Muscle of leg (tissue), 11 donors: ENCODE results near the gene TMX2. TPM values are rescaled to one million over a fixed set of nuclear protein-coding genes. Genes with fewer than 3 reads are reported as not detected.
"Not testable (repeated sequence)": the region's sequence is repeated elsewhere in the genome, so short reads cannot be mapped to it uniquely, and the experiment has no call there.

Experiments
- DNase-seq: peaks from one replicate; pipeline ENCODE4 v3.0.0; 2013
- H3K27ac ChIP-seq: one replicate; pipeline ENCODE4 v1.5.1; 2013; ENCODE audit warnings: mild to moderate bottlenecking, low read length, control low read depth
- H3K27me3 ChIP-seq: one replicate; pipeline ENCODE4 v1.6.1; 2013; ENCODE audit warnings: low read length; ENCODE audit not compliant: control insufficient read depth, insufficient read depth
- H3K36me3 ChIP-seq: one replicate; pipeline ENCODE4 v1.6.1; 2013; ENCODE audit warnings: low read length; ENCODE audit not compliant: control insufficient read depth, insufficient read depth
- H3K4me1 ChIP-seq: one replicate; pipeline ENCODE4 v1.6.1; 2013; ENCODE audit warnings: low read length; ENCODE audit not compliant: control insufficient read depth, insufficient read depth
- H3K4me3 ChIP-seq: one replicate; pipeline ENCODE4 v1.5.1; 2013; ENCODE audit warnings: low read length, control low read depth
- H3K9me3 ChIP-seq: replicated peaks from 2 replicates; pipeline ENCODE4 v1.6.1; 2013; ENCODE audit warnings: low read depth, low read length; ENCODE audit not compliant: control insufficient read depth
- WGBS: methylation state at CpG from one replicate; pipeline ENCODE4 v1.1.5; 2013; ENCODE audit warnings: missing lambda C conversion rate; ENCODE audit not compliant: insufficient coverage; 5-methylcytosine and 5-hydroxymethylcytosine counted together
- polyA plus RNA-seq, 8 donors: library from polyadenylated mRNA; unstranded; fragments of 120-200 nt; gene quantifications; one replicate each; pipeline versions ENCODE4 v1.2.1 to v1.2.3, GENCODE V29; 2013; ENCODE audit warnings: inconsistent platforms in 1 of 8, low replicate concordance in 1 of 8; ENCODE audit not compliant: insufficient read length in 8 of 8, insufficient read depth in 1 of 8
- total RNA-seq: library from RNA; stranded (reverse); fragments of 120-200 nt; gene quantifications from one replicate; pipeline ENCODE4 v1.2.4, GENCODE V29; 2013

The TMX2 gene
- total and polyA plus RNA-seq, 9 donors = 45.8 to 55.3 (median 53.7) TPM

DNA sequence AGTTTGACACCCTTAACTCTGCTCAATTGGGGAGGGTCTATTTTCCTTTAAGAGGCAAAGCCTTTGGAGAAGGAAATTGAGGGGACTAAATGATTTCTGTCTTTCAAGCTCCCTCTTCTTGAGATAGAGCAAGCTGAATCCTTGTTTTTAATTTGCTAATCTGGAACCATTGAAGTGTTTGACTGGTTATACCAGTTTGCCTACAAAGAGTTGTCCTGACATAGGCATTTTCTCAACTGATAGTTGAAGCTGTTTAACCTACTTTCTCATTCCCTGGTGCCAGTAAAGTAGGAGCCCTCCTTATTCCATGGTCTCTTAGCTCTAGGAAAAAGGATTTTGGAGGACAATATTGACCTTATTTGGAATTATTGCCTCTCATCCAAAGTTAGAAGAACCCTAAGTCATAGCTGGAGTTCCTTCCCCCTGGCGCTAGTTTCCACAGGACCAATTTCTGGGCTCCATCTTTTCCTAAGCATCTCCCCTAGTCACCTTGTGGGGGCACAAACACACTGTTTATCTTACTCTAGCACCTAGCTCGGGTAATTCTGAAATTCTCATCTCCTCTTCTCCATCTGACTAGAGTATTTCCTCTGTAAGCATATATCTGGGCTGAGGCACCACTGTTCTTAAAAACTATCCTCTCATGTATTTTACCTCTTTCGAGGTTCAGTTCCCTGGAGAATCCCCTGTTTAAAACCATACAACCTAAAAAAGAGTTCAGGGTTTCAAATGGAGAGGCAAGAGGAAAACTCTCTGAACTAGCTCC, 37.0 kb upstream of the TMX2 start:
- Histone ChIP-seq H3K4me3 (no peak overlapping the region), H3K36me3 (peaks cover 38% of the 10 kb centered on the region), H3K4me1 (no peaks in the 10 kb centered on the region), H3K9me3 (no peaks in the 10 kb centered on the region), H3K27ac (no peak overlapping the region), H3K27me3 (no peaks in the 10 kb centered on the region)
- no peak for DNase-seq
- 86% methylated on average over 2 of the region's 3 CpGs for WGBS

DNA sequence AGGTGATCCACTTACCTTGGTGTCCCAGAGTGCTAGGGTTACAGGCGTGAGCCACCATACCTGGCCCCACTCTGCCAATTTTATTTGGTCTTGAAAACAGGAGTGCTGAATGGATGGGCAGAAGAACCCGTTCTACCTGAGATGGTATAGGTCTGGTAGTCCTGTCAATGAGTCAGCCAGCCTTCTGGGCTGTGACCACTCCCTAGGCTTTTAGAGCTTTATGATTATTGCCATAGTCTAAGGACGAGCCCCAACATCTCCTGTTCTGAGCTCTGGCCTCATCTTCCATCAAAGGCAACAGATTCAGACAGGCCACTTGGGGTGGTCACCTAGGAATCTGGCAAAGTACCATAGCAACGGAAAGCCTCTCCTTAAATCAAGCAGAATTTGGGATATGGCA, 33.0 kb upstream of the TMX2 start:
- WGBS = 75% methylated on average over 2 of the region's 4 CpGs
- no peaks in the 10 kb centered on the region for H3K4me1 ChIP-seq
- H3K36me3 ChIP-seq = peaks cover 41% of the 10 kb centered on the region
- H3K27ac ChIP-seq = no peak overlapping the region
- no peak overlapping the region for H3K4me3 ChIP-seq
- no peaks in the 10 kb centered on the region for H3K27me3 ChIP-seq
- no peak for DNase-seq
- H3K9me3 ChIP-seq = no peaks in the 10 kb centered on the region

DNA sequence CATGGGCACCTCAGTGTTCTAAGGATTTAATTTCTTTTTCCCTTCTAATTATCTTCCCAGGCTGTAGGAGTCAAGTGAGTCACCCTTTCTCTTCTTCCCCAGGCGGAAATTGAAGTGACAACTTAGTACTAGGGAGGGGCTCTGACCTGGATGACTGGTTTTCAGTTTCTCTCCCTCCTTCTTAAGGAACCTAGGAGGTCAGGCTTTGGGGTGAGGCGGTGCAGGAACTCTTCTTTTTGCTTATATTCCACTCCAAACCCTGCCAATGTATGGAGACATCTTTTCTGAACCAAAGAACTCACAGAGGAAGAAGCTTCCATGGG, 31.9 kb upstream of the TMX2 start:
- DNase-seq = no peak
- no peak overlapping the region for H3K27ac ChIP-seq
- WGBS = no CpG with 5 or more reads among the region's 2 CpGs
- H3K4me3 ChIP-seq = no peak overlapping the region
- peaks cover 50% of the 10 kb centered on the region for H3K36me3 ChIP-seq
- no peaks in the 10 kb centered on the region for H3K4me1 ChIP-seq
- no peaks in the 10 kb centered on the region for H3K27me3 ChIP-seq
- H3K9me3 ChIP-seq = no peaks in the 10 kb centered on the region

DNA sequence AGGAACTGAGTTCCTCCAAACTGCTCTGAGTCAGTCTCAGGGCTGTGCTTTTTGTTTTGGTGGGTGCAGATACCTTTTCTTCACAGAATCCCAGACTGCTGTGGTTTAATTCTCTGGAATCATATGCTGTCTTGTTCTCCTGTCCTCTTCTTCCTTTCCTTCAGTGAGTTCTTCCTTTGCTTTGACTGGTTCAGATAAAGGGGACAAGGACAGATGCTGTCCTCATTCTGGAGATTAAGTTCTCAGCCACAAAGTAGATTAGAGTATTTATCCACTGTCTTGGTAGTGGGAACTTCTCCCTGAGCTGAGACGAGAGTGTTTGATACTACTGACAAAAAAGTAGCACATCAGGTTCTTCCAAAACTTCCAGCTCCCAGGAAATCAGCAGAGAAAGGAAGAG, 31.2 kb upstream of the TMX2 start:
- Histone ChIP-seq H3K36me3 (peaks cover 52% of the 10 kb centered on the region), H3K27me3 (no peaks in the 10 kb centered on the region), H3K9me3 (no peaks in the 10 kb centered on the region), H3K4me3 (no peak overlapping the region), H3K27ac (no peak overlapping the region), H3K4me1 (no peaks in the 10 kb centered on the region)
- 57% methylated on average over 1 of the region's 1 CpG for WGBS
- no peak for DNase-seq

DNA sequence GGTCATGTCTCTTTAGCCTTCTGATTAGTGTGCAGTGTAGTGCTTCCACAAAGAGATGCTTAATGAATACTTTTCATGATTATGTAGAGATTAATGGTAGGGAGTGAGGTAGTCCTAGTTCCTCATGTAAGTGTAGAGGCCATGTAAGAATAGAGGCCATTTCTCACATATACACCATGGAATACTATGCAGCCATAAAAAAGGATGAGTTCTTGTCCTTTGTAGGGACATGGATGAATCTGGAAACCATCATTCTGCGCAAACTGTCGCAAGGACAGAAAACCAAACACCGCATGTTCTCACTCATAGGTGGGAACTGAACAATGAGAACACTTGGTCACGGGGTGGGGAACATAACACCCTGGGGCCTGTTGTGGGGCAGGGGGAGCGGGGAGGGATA, 21.9 kb upstream of the TMX2 start:
- H3K27me3 ChIP-seq, H3K4me1 ChIP-seq, H3K27ac ChIP-seq, H3K9me3 ChIP-seq, H3K4me3 ChIP-seq, DNase-seq: not testable (repeated sequence)
- WGBS = 100% methylated on average over 3 of the region's 5 CpGs
- peaks cover 66% of the 10 kb centered on the region for H3K36me3 ChIP-seq

DNA sequence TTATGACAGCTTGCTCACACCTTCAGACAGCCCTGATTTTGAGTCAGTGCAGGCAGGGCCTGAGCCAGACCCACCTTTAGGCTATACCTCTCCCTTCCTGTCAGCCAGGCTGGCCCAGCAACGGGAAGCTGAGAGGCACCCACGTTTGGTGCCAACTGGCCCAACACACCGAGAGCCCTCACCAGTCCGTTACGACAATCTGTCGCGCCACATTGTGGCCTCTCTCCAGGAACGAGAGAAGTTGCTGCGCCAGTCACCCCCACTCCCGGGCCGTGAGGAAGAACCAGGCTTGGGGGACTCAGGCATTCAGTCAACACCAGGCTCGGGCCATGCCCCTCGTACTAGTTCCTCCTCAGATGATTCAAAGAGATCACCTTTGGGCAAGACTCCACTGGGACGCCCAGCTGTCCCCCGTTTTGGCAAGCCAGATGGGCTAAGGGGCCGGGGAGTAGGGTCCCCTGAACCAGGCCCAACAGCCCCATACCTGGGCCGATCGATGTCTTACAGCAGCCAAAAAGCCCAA, 13.5 kb upstream of the TMX2 start:
- Histone ChIP-seq H3K27me3 (no peaks in the 10 kb centered on the region), H3K9me3 (no peaks in the 10 kb centered on the region), H3K4me1 (no peaks in the 10 kb centered on the region), H3K27ac (no peak overlapping the region), H3K4me3 (no peak overlapping the region), H3K36me3 (peaks cover 70% of the 10 kb centered on the region)
- DNase-seq = no peak
- 88% methylated on average over 16 of the region's 18 CpGs for WGBS

DNA sequence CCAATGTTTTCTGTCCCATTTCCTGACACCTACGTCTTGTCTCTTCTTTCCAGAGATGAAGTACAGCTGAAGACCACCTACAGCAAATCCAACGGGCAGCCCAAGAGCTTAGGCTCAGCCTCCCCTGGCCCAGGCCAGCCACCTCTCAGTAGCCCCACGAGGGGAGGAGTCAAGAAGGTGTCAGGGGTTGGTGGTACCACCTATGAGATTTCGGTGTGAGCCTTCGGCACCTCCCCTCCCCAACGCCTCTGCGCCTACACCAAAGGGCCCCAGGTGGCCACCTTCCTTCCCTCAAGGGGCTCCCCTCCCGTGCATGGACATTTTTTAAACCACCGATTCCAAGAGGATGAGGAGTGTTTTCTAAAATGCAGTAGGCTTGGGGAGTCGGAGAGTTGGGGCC, 12.6 kb upstream of the TMX2 start:
- Histone ChIP-seq H3K36me3 (peaks cover 71% of the 10 kb centered on the region), H3K4me1 (no peaks in the 10 kb centered on the region), H3K9me3 (no peaks in the 10 kb centered on the region), H3K27me3 (no peaks in the 10 kb centered on the region), H3K4me3 (no peak overlapping the region), H3K27ac (no peak overlapping the region)
- DNase-seq = no peak
- 47% methylated on average over 2 of the region's 10 CpGs for WGBS

DNA sequence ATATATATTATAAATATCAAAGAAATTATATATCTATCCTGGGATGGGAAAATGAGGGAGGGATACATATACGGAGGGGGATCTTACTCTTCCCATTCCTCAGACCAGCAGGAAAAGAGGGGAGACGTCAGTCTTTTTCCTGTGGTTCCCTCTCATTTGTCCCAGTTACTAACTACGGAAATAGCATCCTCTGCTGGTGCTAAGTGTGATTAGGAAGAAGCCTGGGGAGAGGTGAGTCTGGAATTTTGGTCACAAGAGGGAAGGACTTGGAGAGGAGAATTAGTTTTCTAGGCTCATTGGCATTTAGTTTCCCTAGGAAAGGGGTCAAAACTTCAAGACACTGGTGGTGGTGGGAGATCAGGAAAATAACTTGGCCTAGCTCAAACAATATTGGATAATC, 12.0 kb upstream of the TMX2 start:
- H3K27ac ChIP-seq = no peak overlapping the region
- no peaks in the 10 kb centered on the region for H3K27me3 ChIP-seq
- no peaks in the 10 kb centered on the region for H3K4me1 ChIP-seq
- H3K4me3 ChIP-seq = no peak overlapping the region
- H3K36me3 ChIP-seq = peaks cover 68% of the 10 kb centered on the region
- no peak for DNase-seq
- WGBS = no CpG with 5 or more reads among the region's 3 CpGs
- H3K9me3 ChIP-seq = no peaks in the 10 kb centered on the region

DNA sequence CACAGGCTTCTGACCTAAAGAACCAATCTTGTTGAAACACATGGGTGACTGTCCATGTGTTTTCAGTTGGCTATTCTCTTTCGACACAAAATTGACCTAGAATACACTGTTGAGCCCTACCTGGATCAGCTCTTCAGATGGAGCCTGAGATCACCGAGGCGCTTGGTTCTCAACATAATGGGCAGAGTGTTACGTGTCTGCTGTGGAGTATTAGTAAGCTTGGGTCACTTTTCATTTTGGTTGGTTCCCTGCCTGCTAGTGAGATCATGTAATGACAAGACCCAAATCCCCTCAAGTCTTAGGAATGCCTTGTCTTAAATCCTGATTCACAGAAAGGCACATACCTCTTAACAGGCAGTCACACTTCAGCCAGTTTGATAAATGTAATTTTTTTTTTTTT, 9.1 kb upstream of the TMX2 start:
- no peak overlapping the region for H3K27ac ChIP-seq
- WGBS = no CpG with 5 or more reads among the region's 4 CpGs
- DNase-seq = no peak
- H3K36me3 ChIP-seq = peaks cover 50% of the 10 kb centered on the region
- H3K9me3 ChIP-seq = no peaks in the 10 kb centered on the region
- no peaks in the 10 kb centered on the region for H3K4me1 ChIP-seq
- H3K4me3 ChIP-seq = no peak overlapping the region
- no peaks in the 10 kb centered on the region for H3K27me3 ChIP-seq

DNA sequence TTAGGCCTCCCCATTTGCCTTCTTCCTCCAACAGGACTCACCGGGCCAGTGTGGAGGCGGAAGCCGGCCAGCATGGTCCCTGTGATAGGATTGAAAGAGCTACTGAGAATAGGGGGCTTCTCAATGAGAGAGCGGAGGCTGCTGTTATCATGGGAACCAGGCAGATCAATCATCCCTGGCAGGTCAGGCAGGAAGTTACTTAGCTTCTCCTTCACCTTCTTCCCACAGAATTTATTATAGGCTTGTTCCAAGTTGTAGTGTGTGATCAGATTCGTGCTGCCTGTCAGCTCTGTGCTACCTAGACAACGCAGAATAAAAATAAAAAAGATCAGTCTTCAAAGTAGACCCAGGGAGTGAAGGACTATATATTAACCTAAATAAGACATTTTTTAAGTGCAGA, 7.5 kb upstream of the TMX2 start:
- no CpG with 5 or more reads among the region's 6 CpGs for WGBS
- no peaks in the 10 kb centered on the region for H3K9me3 ChIP-seq
- no peak for DNase-seq
- no peaks in the 10 kb centered on the region for H3K27me3 ChIP-seq
- H3K36me3 ChIP-seq = peaks cover 36% of the 10 kb centered on the region
- H3K4me1 ChIP-seq = no peaks in the 10 kb centered on the region
- no peak overlapping the region for H3K4me3 ChIP-seq
- no peak overlapping the region for H3K27ac ChIP-seq

DNA sequence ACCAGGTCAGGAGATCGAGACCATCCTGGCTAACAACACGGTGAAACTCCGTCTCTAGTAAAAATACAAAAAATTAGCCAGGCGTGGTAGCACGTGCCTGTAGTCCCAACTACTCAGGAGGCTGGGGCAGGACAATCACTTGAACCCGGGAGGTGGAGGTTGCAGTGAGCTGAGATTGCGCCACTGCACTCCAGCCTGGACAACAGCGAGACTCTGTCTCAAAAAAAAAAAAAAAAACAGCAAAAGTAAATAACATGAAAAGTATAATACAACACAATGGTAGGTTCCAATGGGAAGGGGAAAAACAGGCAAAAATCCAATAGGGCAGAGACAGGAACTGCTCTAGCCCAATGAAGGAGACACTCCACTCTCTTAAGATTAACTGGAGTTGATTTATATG, 7.0 kb upstream of the TMX2 start:
- H3K36me3 ChIP-seq = peaks cover 34% of the 10 kb centered on the region
- H3K4me3 ChIP-seq, DNase-seq, H3K27me3 ChIP-seq, H3K9me3 ChIP-seq, H3K27ac ChIP-seq, H3K4me1 ChIP-seq: not testable (repeated sequence)
- no CpG with 5 or more reads among the region's 8 CpGs for WGBS
